Esophagus muscularis mucosa (tissue), 4 donors: ENCODE results near the gene RBMX2.
"Not testable (repeated sequence)": the region's sequence is repeated elsewhere in the genome, so short reads cannot be mapped to it uniquely, and the experiment has no call there.

Source experiments
- CTCF ChIP-seq, 3 experiments: fragments of 200-600 bp in 2 of 3; fragments of 450-650 bp in 1 of 3; sonication (generic) in 2 of 3; IDR thresholded peaks; one replicate each; pipeline ENCODE4 v1.5.1; 2017 to 2019; ENCODE audit warnings: antibody characterized with exemption in 3 of 3, mild to moderate bottlenecking in 2 of 3, moderate library complexity in 1 of 3
- EP300 ChIP-seq: sonication (generic); formaldehyde crosslinking; IDR thresholded peaks from one replicate; pipeline ENCODE4 v1.6.1; 2017; ENCODE audit warnings: antibody characterized with exemption
- POLR2A ChIP-seq: fragments of 450-650 bp; IDR thresholded peaks from one replicate; pipeline ENCODE4 v1.6.1; 2017; ENCODE audit warnings: antibody characterized with exemption, moderate library complexity, mild to moderate bottlenecking, low read depth
- POLR2AphosphoS5 ChIP-seq, 2 donors: sonication (generic); formaldehyde crosslinking; IDR thresholded peaks; one replicate each; pipeline ENCODE4 v1.6.1; 2017; ENCODE audit warnings: antibody characterized with exemption in 2 of 2

GRCh38 chrX:130437996-130438395 is 36.2 kb downstream of the RBMX2 start:
- TF ChIP-seq POLR2AphosphoS5 (IDR thresholded peaks at IDR 0.05); CTCF (IDR thresholded peaks at IDR 0.05); POLR2A; EP300: not testable (repeated sequence)
